IMR-90 (cell line): Measurements from ENCODE around the gene WARS2. TPM values are rescaled to one million over a fixed set of nuclear protein-coding genes. Genes with fewer than 3 reads are reported as not detected.
A peak's percentile ranks its signal among the peaks of the same experiment; 100 is the strongest.
"Not testable (repeated sequence)": the region's sequence is repeated elsewhere in the genome, so short reads cannot be mapped to it uniquely, and the experiment has no call there.

ENCODE experiments used
- ATAC-seq: fragments of 200-7000 bp; cut with Tn5 transposase; 2 replicates; pipeline ENCODE4 v1.9.1; 2020; ENCODE audit warnings: low read depth, mild to moderate bottlenecking, moderate library complexity
- BruUV-seq: library from RNA; stranded (reverse); fragments of 400-500 nt; replicated peaks from 2 replicates; lab custom pipeline; 2021; lab: Mats Ljungman, UMichigan
- CTCF ChIA-PET: fragments of 300-600 bp; formaldehyde crosslinking; extraction: SDS; loops from one replicate; lab custom pipeline; 2021; ENCODE audit warnings: antibody characterized with exemption; lab: Yijun Ruan, JAX
- POLR2A ChIA-PET: fragments of 300-600 bp; sonication (Branson Sonifier 250); formaldehyde crosslinking; loops from one replicate; lab custom pipeline; 2022; ENCODE audit warnings: antibody characterized with exemption; ENCODE audit not compliant: unreplicated experiment; lab: Charles Lee
- DNase-seq: peaks from one replicate; pipeline ENCODE4 v3.0.0; 2013
- H2AFZ ChIP-seq: replicated peaks from 2 replicates; pipeline ENCODE3; 2013; ENCODE audit warnings: low read length, mild to moderate bottlenecking; ENCODE audit not compliant: poor library complexity
- H2AK5ac ChIP-seq: 2 replicates; pipeline ENCODE4 v1.6.1; 2013; ENCODE audit warnings: low read depth, low read length, inconsistent platforms
- H2AK9ac ChIP-seq: replicated peaks from 2 replicates; pipeline ENCODE3; 2013; ENCODE audit warnings: mild to moderate bottlenecking, low read depth, low read length, moderate library complexity; ENCODE audit not compliant: poor library complexity
- H2BK120ac ChIP-seq: 2 replicates; pipeline ENCODE4 v1.6.1; 2013; ENCODE audit warnings: low read depth, low read length, inconsistent platforms
- H2BK15ac ChIP-seq: 3 replicates; pipeline ENCODE4 v1.6.1; 2013; ENCODE audit warnings: low read depth, low read length, inconsistent platforms
- H2BK20ac ChIP-seq: 2 replicates; pipeline ENCODE4 v1.6.1; 2013; ENCODE audit warnings: low read depth, mild to moderate bottlenecking, inconsistent platforms, low read length, moderate library complexity
- H2BK5ac ChIP-seq: 2 replicates; pipeline ENCODE4 v1.6.1; 2013; ENCODE audit warnings: mild to moderate bottlenecking, low read depth, low read length, inconsistent platforms; ENCODE audit not compliant: poor library complexity, severe bottlenecking
- H3K14ac ChIP-seq: replicated peaks from 2 replicates; pipeline ENCODE4 v1.6.1; 2013; ENCODE audit warnings: low read depth, low read length, inconsistent platforms
- H3K18ac ChIP-seq: 2 replicates; pipeline ENCODE4 v1.6.1; 2013; ENCODE audit warnings: low read depth, low read length, control low read depth
- H3K23ac ChIP-seq: 2 replicates; pipeline ENCODE4 v1.6.1; 2013; ENCODE audit warnings: low read depth, low read length, inconsistent platforms
- H3K27ac ChIP-seq: 2 replicates; pipeline ENCODE4 v1.5.1; 2013; ENCODE audit warnings: mild to moderate bottlenecking, control low read depth, low read length; ENCODE audit not compliant: insufficient read depth
- H3K27me3 ChIP-seq: 2 replicates; pipeline ENCODE4 v1.6.1; 2013; ENCODE audit warnings: low read length; ENCODE audit not compliant: control insufficient read depth, insufficient read depth
- H3K36me3 ChIP-seq: 2 replicates; pipeline ENCODE4 v1.6.1; 2013; ENCODE audit warnings: low read length, mixed read lengths; ENCODE audit not compliant: control insufficient read depth, insufficient read depth
- H3K4ac ChIP-seq: 2 replicates; pipeline ENCODE4 v1.6.1; 2013; ENCODE audit warnings: low read depth, low read length, inconsistent platforms
- H3K4me1 ChIP-seq: 2 replicates; pipeline ENCODE4 v1.6.1; 2013; ENCODE audit warnings: low read length, mixed read lengths; ENCODE audit not compliant: control insufficient read depth, insufficient read depth
- H3K4me2 ChIP-seq: 2 replicates; pipeline ENCODE4 v1.6.1; 2013; ENCODE audit warnings: low read depth, mild to moderate bottlenecking, control low read depth, low read length, moderate library complexity
- H3K4me3 ChIP-seq: 2 replicates; pipeline ENCODE4 v1.5.1; 2013; ENCODE audit warnings: low read depth, mild to moderate bottlenecking, control low read depth, low read length, moderate library complexity; ENCODE audit not compliant: insufficient read depth
- H3K56ac ChIP-seq: 2 replicates; pipeline ENCODE4 v1.6.1; 2013; ENCODE audit warnings: low read length, inconsistent platforms; ENCODE audit not compliant: insufficient read depth; ENCODE audit errors: extremely low read depth
- H3K79me1 ChIP-seq, 2 experiments: 2 replicates each; pipeline ENCODE4 v1.6.1; 2013; ENCODE audit warnings: low read length in 2 of 2, inconsistent platforms in 1 of 2, low read depth in 1 of 2
- H3K9ac ChIP-seq: 2 replicates; pipeline ENCODE4 v1.6.1; 2013; ENCODE audit warnings: low read depth, low read length, control low read depth
- H3K9me1 ChIP-seq: 2 replicates; pipeline ENCODE4 v1.6.1; 2013; ENCODE audit warnings: low read length, inconsistent platforms; ENCODE audit not compliant: insufficient read depth
- H3K9me3 ChIP-seq: 2 replicates; pipeline ENCODE4 v1.6.1; 2013; ENCODE audit warnings: low read length; ENCODE audit not compliant: control insufficient read depth, insufficient read depth
- H4K20me1 ChIP-seq: 2 replicates; pipeline ENCODE4 v1.6.1; 2013; ENCODE audit warnings: low read length, inconsistent platforms; ENCODE audit not compliant: insufficient read depth
- H4K5ac ChIP-seq: 2 replicates; pipeline ENCODE4 v1.6.1; 2013; ENCODE audit warnings: mild to moderate bottlenecking, low read depth, low read length, control low read depth
- H4K8ac ChIP-seq, 2 experiments: 2 replicates each; pipeline ENCODE4 v1.6.1; 2013; ENCODE audit warnings: low read depth in 2 of 2, low read length in 2 of 2, control low read depth in 1 of 2, inconsistent platforms in 1 of 2
- H4K91ac ChIP-seq: 2 replicates; pipeline ENCODE4 v1.6.1; 2013; ENCODE audit warnings: low read depth, low read length, inconsistent platforms; ENCODE audit not compliant: insufficient read depth
- MAFK ChIP-seq: IDR thresholded peaks from 2 replicates; pipeline ENCODE4 v1.6.1; 2012; ENCODE audit warnings: low read depth, low read length, improper control_type of control experiment
- WGBS, 2 experiments: methylation state at CpG; one replicate each; pipeline versions ENCODE4 v1.1.5 to v1.1.7; 2013; ENCODE audit warnings: missing lambda C conversion rate in 2 of 2; ENCODE audit not compliant: insufficient read length in 1 of 2; ENCODE audit errors: extremely low coverage in 2 of 2; 5-methylcytosine and 5-hydroxymethylcytosine counted together
- dilution Hi-C: fragments of 300-500 bp; cut with HindIII; formaldehyde crosslinking; loops from one replicate; pipeline ENCODE4 v1.14.3; 2018; ENCODE audit warnings: low sequenced_read_pairs; ENCODE audit not compliant: unreplicated experiment
- in situ Hi-C: fragments of 300-500 bp; cut with MboI; formaldehyde crosslinking; loops from 3 replicates; pipeline ENCODE4 v1.14.3; 2019; ENCODE audit warnings: low sequenced_read_pairs, inconsistent platforms, mixed read lengths
- intact Hi-C: fragments of 100-400 bp; cut with micrococcal nuclease; formaldehyde crosslinking; loops from 2 replicates; pipeline ENCODE4 v1.10.0; 2022
- polyA plus RNA-seq, 3 experiments: library from polyadenylated mRNA; depleted of rRNA; stranded (reverse); fragments of >200 nt; gene quantifications; 2 replicates each; pipeline ENCODE4 v1.2.3, GENCODE V29; 2012; ENCODE audit warnings: low replicate concordance in 1 of 3
- total RNA-seq: library from RNA; depleted of rRNA; stranded (reverse); fragments of >200 nt; gene quantifications from 2 replicates; pipeline ENCODE4 v1.2.3, GENCODE V29; 2012

Gene WARS2
- total and polyA plus RNA-seq, 2 of the 4 experiments (the other 2 are of a cell fraction), result 5.7 to 20.3 TPM

- BruUV-seq, H3K9me3 ChIP-seq, H3K27me3 ChIP-seq, H2AK5ac ChIP-seq, H3K14ac ChIP-seq, H2BK20ac ChIP-seq, H2BK5ac ChIP-seq, H3K56ac ChIP-seq, H4K8ac ChIP-seq, H2AK9ac ChIP-seq, H3K18ac ChIP-seq, H3K36me3 ChIP-seq, H3K9ac ChIP-seq, H4K91ac ChIP-seq, H3K27ac ChIP-seq, H3K23ac ChIP-seq, ATAC-seq, H3K4ac ChIP-seq, H3K4me1 ChIP-seq, H3K4me2 ChIP-seq, H4K20me1 ChIP-seq, H2BK15ac ChIP-seq, H3K4me3 ChIP-seq, POLR2A ChIA-PET, H4K5ac ChIP-seq, H2BK120ac ChIP-seq, H2AFZ ChIP-seq, H3K79me1 ChIP-seq, H3K9me1 ChIP-seq, in situ Hi-C loops, intact Hi-C loops, dilution Hi-C loops, DNase-seq: not testable (repeated sequence)
- peak; percentile 62 for TF ChIP-seq MAFK
- CTCF ChIA-PET, result interaction anchor here (0.6 kb wide), 1 partner anchor 8 kb away, joined by 4 read pairs; no protein-coding TSS in a partner anchor
- no CpG with 5 or more reads among the region's 1 CpG for WGBS, 2 experiments
These were observed 18.6 kb downstream of the WARS2 start for GRCh38 chr1:119121872-119122271.
